Endothelial cell of umbilical vein (primary cell): ENCODE measurements around the gene GNG3.

Experiments
- CTCF ChIP-seq, 2 donors: IDR thresholded peaks; 1 replicate in 1 of 2; 2 replicates in 1 of 2; pipeline ENCODE4 v1.5.1; 2011; ENCODE audit warnings: low read length in 2 of 2, mild to moderate bottlenecking in 2 of 2, moderate library complexity in 2 of 2, control low read depth in 1 of 2, inconsistent platforms in 1 of 2, low read depth in 1 of 2; ENCODE audit not compliant: insufficient read depth in 1 of 2; ENCODE audit errors: extremely low read depth in 1 of 2
- EZH2 ChIP-seq: IDR thresholded peaks from 2 replicates; pipeline ENCODE4 v1.6.1; 2012; ENCODE audit warnings: borderline replicate concordance, low read depth, mild to moderate bottlenecking, moderate library complexity, low read length, inconsistent platforms; ENCODE audit not compliant: severe bottlenecking
- POLR2A ChIP-seq: IDR thresholded peaks from 2 replicates; pipeline ENCODE4 v1.6.1; 2012; ENCODE audit warnings: low read depth, mild to moderate bottlenecking, control low read depth, low read length
- POLR2AphosphoS5 ChIP-seq: IDR thresholded peaks from 2 replicates; pipeline ENCODE4 v1.6.1; 2012; ENCODE audit warnings: low read depth, mild to moderate bottlenecking, control low read depth, low read length, moderate library complexity; ENCODE audit not compliant: insufficient read depth

DNA sequence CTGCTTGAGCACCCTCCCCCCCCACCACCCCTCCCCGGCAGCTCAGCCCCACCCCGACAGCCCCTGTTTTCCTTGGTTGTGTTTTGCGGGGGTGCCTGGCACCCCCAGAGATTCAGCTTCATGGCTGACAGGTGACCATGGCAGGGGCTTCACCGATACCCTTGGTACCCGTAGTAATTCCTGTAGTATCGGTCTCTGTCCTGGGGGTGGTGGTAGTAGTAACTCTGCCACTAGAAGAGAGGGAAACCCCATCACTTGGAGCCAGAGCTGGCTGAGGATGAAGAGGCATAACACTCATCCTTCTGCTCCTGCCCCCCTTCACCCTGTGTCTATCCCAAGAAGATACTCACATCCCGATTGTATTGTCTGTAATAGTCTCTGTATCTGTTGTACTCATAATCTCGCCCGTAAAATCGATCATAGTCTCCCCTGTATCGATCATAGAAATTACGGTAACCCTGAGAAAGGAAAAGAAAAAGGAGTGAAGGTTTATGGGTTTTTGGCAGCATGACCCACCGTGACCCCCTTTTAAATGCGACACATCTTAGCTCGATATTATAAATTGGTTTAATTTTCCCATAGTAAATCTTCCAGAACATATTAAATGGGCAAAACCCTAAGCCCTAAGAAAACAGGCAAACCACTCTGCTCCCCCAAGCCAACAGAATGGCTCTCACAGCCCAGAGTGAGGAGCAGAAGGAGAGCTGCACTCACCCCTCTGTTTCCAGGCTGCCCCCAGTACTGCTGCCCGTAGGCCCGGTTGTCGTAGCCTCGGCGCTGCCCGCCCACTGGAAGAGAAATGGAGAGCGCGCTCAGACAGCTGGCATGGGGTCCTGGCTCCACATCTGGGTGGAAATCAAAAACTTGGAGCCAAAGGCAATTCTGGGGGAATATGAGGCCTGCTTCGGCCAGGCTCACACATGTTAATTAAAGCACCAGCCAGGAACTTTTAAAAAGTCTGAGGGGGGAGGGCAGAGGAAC is 8.0 kb downstream of the GNG3 start:
- TF ChIP-seq POLR2A (no peak), CTCF (IDR thresholded peaks at IDR 0.05; ENCODE audit: extremely low read depth in 1 of 2, insufficient read depth in 1 of 2, low read depth in 1 of 2, low read length in 2 of 2) (no peak), POLR2AphosphoS5 (no peak), EZH2 (no peak)
